Right kidney (tissue), 1 donor: ENCODE data around the gene GHRH.

Source experiments
- DNase-seq: peaks from one replicate; pipeline ENCODE4 v3.0.0-alpha.2; 2016

GHRH gene

DNA sequence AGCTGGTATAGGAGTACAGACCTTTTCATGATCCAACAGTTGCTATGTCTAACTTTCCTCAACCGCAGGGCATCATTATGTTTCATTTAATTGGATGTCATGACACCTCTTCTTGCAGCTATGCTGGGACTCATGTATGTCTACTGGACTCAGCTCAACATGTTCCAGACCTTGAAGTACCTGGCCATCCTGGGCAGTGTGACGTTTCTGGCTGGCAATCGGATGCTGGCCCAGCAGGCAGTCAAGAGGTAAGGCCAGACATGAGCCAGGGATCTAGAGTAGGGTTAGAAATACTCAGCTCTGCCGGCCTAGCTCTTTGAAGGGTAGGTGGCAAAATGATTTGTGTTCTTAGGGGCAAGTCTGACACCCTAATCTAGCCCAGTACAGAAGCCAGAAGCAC, 25.2 kb downstream of the GHRH start:
- no peak for DNase-seq

DNA sequence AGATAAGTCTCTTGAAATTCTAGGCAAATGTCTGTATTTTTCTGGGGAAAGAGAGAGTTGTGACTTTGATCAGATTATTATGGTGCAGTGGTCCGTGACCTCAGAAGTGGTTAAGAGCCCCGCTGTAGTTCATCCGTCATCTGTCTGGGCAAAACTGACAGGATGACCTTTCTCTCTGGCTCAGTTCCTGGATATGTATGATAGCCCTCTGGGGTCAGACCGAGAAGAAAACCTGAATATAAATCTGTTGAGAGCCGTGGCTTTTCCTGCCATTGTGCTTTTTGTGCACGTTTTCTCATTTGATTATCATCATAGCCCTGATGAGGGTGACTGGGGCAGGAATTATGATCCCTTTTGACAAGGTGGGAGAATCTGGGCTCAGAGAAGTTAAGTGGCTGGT, 26.5 kb downstream of the GHRH start:
- no peak for DNase-seq

DNA sequence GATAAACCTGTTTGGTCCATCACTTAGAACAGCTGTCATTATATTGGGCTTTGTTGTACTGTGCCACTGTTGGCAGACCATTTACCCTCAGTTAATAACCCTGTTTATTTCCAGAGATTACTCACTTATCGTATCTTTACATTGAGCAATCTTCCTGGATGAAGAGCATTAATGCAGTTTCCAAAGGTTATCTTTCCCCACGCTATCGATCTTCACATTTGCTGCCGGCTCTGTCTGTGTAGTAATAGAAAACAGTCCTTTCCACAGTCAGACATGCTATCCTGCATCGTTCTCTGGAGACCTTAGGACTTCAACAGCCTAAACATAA, 27.4 kb downstream of the GHRH start:
- DNase-seq, result no peak

DNA sequence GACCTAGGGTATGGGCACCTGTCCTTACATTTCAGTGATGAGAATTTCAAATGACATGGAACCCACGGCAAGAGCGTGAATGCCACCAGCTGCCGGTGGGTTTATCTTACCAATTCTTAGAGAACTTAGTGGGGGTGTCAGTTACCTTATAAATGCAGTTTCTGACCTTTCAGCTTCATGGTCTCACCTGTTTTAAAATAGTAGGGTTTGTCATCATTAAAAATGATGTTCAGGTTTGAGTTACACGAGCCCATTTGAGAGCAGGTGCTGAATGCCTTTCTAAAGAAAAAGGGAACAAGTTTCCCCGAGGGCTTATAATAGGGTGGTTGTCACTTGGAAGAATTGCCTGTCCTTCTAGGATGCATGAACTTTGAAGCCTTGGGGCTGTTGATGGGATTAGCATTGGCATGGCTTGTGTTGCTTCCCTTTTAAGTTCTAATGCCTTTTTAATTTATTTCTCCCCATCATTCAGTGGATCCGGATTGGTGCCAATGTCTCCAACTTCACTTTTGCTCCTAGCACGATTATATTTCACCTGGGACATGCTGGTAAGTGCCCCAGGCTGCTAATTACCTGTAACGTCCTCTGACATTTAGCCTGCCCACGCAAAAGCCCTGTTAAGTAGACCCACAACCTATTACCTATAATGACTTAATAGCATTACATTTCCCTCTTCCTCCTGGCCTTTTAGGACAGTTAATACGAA, 27.9 kb downstream of the GHRH start:
- DNase-seq, result no peak

DNA sequence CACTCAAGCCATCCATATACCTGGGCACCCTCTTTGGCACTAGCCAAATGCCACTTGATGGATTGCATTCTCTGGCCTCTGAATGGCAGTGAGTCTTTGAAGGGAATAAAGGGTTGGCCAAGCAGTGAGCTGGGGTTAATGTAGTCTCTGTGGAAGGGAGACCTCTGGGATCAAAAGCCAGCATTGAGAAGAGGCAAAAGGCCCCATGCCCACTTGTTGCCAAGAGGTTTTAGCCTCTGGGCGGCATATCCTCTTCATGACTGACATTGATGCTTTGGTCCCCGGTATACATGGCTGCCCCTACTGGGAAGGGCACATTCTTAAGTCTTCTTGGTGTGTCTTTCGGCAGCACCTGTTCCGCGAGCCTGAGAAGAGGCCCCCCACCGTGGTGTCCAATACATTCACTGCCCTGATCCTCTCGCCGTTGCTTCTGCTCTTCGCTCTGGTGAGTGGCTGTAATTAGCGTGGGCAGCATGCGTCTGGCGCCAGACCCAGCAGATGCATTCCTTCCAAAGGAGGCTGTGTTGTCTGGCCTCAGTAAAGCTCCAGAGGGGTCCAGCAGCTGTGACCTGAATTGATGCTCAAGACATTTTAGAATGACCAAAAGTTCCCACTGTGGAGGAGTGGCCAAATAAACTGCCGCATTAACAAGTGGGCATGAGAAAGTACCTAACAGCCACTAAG, 29.5 kb downstream of the GHRH start:
- DNase-seq, result peak; percentile 34

DNA sequence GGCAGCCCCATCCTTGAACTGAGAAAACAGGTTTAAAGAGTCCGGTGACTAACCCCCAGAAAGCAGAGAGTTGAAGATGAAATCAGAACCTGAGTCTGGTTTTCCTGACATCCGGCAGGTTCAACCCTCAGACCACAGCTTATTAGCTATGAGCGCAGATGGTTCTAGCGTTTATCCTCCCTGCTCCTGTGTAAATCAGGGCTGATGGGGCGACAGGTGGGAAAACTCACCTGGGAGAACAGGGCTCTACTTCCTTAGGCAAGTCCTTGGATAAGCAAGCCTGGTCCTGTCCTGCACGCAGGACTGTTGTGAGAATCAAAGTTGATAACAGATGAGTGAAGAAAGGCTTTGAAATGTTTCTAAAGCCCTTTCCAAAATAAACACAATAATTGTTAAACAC, 31.4 kb downstream of the GHRH start:
- DNase-seq, result no peak

DNA sequence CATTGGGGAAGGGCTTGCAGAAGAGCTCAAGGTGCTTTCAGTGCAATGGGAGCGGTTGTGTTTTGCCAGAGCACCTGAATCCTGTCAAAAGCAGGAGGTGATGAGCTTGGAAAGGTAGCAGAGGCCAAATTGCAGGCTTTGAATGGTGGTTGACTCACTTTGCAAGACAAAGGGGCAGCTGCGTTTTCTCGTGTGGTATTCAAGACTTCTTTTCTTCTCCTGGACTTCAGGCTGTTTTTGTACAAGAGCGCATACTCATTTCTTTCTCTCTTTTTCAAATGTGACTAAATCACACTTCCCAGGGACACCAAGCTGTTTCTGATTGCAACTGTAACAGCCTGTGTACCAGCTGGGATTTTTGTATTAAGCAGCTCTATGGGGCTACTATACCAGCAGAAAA, 32.3 kb downstream of the GHRH start:
- no peak for DNase-seq

DNA sequence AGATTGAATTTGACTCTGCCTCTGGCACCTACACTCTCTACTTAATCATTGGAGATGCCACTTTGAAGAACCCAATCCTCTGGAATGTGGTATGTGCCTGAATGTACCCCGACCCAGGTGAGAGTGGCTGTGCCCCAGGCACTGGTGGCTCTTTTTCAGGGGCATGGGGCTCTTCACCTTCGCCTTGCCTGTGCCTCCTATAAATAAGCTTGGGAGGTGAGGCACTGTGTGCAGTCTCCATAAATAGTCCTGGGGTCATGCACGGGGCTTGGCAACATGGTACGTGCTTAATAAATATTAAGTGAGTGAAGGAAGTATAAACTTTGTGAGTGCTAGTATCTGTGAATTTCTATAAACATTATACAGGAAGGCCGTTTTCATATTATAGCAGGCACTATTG, 33.0 kb downstream of the GHRH start:
- DNase-seq, result no peak

DNA sequence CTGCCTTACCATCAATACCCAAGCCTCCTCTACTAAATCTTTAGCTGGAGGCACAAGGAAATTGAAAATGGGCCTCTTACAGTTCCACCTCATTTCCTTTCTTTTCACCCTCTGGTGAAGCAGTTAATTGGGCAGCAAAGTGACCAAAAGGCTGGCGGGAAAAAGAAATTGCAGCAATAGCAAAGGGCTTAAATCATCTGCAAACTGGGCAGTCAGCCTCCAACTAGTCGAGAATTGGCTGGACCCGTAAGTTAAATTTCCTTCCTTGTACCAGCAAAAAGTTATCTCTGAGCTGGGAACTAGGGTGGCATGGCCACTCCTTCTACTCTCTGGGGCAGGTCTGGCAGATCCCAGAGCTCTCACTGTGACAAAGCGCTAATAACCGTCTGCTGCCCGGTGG, 33.5 kb downstream of the GHRH start:
- DNase-seq, result peak; percentile 15

DNA sequence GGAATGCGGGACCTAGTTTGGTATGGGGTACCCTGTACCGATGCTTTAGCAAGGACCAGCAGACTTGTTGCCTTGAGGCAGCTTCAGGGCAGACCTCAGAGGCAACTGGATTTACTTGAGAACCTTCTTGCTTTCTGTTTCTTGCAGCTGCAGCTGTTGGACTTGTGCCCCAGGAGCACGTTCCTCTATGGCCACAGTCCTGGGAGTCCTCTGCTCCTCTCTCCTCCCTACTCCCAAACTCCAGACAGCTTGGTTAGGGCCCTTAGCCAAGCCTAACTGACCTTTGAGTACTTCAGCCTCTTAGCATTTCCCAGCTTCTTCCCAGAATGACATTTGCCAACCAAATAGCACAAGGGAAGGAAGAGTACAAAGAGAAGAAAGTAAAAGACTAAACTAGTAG, 34.7 kb downstream of the GHRH start:
- no peak for DNase-seq

DNA sequence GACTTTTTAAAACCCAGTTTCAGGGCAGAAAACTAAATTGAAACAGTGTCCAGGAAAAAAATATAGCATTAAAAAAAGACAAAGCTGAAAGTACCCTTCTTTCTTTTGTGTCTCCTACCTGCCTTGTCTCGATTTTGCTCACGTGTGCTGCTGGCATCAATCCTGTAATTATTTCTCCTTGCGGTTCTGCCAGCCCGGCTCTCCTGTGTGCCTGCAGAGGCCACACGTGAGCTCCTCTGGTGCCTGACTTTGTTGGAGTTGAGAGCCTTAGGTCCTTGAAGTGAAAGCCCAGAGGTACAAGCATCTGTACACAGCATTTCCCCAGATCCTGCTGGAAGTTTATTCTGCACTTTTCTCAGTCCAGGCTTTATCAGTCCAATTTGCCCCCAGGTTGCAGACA, 36.5 kb downstream of the GHRH start:
- no peak for DNase-seq

DNA sequence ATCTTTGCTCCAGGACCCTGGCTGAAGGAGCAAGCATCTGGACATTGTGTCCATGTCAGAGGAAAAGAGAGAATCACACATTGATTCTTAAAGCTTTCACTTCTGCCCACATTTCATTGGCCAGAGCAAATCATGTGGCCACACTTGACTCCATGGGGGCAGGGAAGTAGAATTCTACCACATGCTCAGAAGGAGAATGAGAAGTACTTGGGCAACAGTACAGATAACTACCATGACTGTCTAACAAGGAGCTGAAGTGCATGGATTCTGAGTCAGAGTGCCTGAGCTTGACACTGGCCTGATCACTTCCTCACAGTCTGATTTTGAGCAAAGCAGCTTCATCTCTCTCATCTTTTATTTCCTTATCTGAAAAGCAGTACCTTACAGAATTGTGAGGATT, 38.6 kb downstream of the GHRH start:
- no peak for DNase-seq

DNA sequence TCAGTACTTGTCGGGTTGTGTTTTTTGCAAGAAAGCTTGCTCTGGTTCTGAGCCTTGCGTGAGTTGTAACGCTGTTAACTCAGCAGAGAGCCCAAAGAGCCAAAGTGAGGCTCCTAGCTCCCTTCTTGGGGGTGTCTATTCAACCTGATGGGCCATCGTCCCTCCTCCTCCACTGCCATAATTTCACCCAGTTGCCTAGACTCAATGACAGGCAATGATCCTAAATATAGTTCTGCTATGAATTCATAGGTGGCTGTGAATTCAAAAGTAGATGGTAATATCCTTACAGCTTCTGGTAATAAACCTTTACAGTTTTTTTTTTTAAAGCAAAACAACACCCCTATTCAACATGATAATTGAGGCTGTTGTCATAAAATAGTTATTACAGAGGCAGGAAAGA, 39.5 kb downstream of the GHRH start:
- DNase-seq, result no peak

DNA sequence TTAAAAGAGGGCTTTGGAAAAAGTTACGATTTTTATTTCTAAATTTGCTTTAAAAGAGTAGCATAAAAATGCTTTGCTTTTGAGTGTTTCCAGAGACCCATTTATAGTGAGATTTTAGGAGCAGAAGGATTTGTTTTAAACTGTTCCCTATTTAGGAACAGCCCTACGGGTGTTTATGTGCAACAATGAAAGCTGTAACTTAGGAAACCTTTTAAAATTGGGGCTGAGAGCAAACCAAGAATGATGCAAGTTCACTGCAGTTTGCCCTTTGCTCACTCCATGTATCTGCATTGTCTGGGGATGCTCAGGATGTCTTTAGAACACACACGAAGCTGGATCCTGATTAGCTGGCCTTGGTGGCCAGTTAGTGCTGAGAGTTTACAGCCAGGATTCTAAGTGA, 40.9 kb downstream of the GHRH start:
- DNase-seq, result no peak

DNA sequence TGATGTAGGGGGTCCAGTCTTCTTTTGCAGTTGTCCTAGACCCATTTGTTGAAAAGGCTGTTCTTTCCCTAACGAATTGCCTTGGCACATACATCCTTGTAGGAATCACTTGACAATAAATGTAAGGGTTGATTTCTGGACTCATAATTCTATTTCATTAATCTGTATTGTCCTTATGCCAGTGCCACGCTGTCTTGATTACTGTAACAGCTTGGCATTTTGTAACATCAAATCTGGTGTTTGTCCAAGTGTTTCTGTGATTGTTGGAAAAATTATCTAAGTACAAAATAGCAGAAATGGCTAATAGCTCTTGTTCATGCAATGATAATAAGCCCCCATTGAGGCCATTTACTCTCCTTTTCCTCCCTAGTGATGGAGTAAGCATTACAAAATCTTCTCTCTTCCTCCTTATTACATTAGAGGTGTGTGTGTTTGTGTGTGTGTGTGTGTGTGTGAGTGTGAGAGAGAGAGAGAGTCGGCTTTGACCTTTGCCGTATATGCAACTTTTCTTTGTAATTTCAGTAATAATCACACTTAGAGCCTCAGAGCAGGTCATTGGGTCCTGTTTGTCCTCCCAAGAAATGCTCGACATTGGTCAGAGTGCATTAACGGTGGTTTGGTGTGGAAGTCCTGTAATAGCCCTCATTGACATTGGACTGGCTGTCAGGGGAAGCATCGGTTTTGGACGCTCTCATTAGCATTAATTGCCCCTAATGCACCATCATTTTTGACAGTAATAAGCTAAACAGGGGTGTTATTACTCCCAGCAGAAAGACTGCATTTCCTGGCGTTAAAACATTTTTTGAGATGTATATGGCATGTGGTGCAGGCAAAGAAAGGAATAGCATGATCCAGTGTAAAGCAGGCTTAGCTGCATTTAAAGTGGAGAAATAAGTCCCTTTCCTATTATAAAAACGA, 41.6 kb downstream of the GHRH start:
- DNase-seq, result no peak

DNA sequence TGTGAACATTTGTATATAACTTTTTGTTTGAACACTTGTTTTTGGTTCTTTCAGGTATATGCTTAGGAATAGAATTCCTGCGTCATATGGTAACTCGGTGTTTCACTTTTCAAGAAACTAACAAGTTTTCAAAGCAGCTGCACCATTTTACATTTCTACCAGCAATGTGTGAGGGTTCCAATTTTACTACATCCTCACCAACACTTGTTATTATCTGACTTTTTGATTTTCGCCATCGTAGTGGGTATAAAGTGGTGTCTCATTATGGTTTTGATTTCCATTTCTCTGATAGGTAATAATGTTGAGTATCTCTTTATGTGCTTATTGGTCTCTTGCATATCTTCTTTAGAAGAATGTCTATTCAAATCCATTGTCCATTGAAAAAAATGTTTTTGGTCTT, 42.6 kb downstream of the GHRH start:
- DNase-seq, result no peak

DNA sequence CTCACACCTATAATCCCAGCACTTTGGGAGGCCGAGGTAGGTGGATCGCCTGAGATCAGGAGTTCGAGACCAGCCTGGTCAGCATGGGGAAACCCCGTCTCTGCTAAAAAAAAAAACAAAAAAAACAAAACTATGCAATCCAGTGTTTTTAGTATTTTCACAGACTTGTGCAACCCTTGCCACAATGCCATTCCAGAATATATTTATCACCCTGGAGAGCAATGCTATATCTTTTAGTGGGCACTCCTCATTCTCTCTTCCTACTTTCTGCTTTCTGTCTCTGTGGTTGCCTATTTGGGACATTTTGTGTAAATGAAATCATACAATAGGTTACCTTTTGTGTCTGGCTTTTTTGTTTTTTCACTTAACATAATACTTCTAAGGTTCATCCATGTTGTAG, 43.2 kb downstream of the GHRH start:
- DNase-seq, result no peak

DNA sequence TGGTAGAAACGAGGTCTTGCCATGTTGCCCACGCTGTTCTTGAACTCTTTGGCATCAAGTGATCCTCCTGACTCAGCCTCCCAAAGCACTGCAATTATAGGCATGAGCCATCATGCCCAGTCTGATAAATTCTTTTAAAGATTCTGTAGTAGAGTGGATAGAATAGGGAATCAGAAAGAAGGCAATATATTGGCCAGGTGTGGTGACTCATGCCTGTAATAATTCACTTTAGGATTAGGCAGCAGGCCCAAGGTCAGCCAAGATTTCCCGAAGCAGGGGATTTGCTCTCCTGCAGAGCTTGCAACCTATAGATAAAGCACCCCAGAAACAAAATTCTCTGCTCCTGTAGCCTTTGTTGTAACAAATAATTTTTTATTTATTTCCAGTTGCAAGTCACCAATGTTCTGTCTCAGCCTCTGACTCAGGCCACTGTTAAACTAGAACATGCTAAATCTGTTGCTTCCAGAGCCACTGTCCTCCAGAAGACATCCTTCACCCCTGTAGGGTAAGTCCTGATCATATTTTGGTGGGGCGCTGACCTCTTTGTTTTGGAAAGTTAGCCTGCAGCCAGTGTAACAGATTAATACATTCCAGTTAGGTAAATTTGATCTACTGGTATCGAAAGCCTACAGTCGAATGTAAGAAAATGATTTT, 51.8 kb downstream of the GHRH start:
- no peak for DNase-seq

DNA sequence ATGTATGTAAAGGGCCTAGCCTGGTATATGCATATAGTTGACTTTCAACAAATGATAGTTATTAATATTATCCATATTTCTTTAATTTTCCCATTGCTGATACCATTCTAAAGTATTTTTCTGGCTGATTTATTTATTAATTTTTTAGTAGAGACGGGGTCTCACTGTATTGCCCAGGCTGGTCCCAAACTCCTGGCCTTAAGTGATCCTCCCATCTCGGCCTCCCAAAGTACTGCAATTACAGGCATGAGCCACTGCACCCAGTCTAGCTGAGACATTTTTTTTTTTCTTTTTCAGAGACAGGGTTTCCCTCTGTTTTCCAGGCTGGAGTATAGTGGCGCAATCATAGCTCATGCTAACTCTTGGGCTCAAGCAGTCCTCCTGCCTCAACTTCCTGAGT, 52.4 kb downstream of the GHRH start:
- DNase-seq, result no peak

DNA sequence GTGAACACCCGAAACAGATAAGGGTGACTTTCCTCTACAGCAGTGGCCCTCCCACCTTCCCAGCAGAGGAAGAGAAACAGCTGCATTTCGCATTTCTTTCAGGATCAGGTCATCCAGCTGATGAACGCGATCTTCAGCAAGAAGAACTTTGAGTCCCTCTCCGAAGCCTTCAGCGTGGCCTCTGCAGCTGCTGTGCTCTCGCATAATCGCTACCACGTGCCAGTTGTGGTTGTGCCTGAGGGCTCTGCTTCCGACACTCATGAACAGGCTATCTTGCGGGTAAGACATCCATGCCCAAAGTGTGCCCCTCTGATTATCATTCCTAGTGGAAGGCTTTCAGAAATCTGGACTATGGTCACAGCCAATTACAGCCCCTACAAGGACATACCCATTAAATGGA, 54.4 kb downstream of the GHRH start:
- DNase-seq, result no peak

DNA sequence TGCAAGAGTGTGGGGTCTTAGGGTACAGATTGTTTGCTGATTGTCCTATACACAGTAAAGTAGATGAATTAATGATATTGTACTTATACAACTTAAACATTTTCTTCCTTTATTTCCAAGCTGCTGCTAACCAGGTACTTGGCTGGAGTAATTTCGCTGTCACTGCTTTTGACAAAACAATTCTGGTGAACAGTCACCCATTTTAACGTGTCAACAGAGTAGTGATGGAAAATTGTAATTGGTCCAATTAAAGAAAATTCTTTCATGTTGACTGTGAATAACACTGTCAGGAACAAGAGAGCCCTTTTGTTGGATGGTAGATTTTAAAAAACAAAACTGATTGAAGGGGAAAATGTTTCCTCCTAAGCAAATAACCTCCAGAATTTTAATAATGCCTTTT, 55.8 kb downstream of the GHRH start:
- no peak for DNase-seq

DNA sequence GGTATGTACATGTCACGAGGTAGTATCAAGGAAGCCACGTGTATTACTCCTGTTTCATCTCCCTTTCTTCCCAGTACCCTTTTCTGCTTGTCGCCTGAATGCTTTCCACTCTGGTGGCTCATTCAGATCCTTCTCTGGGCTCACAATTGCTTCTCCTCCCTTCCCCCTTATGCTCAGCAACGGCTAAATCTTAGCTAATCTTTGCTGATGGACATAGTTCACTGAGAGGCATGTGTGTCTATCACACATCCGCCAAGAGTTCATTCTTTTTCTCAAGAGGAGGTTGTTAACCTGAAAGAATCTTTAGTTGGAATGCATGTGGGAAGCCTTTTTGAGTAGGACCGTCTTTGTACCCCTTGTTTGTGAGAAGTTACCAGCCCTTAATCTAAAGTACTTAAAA, 56.5 kb downstream of the GHRH start:
- DNase-seq, result no peak

DNA sequence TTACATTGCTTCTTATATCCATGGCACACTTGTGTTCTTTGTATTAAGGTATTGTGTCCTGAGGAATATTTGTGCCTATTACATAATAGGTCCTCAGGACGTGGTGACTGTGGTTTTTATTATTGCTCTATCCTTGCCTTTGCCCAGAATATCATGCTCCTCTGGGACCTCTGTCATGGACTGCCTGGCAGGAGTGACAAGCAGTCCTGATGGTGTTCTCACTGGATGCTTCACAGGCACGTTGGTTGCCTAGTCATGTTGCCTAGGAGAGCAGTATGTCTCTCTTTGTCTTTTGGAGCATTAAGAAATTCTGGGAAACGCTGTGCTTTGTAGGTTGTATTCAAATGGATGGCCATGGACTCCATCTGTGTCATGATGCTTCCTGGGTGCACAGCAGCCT, 57.6 kb downstream of the GHRH start:
- no peak for DNase-seq
